DOHH2 (cell line): ENCODE data around the gene ANKRD13B.

Experiments used
- H3F3A ChIP-seq: fragments of 200-600 bp; sonication (generic), shearing (Covaris generic); 2 replicates; pipeline ENCODE4 v1.6.0; 2016; ENCODE audit warnings: antibody characterized with exemption, mild to moderate bottlenecking; ENCODE audit not compliant: control insufficient read depth, insufficient read depth
- H3K27ac ChIP-seq: fragments of 200-600 bp; sonication (generic); 2 replicates; pipeline ENCODE4 v1.5.1; 2014; ENCODE audit warnings: low read depth, mild to moderate bottlenecking, low read length, moderate library complexity
- H3K27me3 ChIP-seq: fragments of 200-600 bp; sonication (generic); 2 replicates; pipeline ENCODE4 v1.6.1; 2014; ENCODE audit warnings: mild to moderate bottlenecking, low read length, mixed read lengths; ENCODE audit not compliant: control insufficient read depth
- H3K36me3 ChIP-seq: fragments of 200-600 bp; sonication (generic); 2 replicates; pipeline ENCODE4 v1.6.1; 2014; ENCODE audit warnings: mild to moderate bottlenecking, low read length, moderate library complexity, mixed read lengths; ENCODE audit not compliant: control insufficient read depth
- H3K4me1 ChIP-seq: fragments of 200-600 bp; sonication (generic); 2 replicates; pipeline ENCODE4 v1.6.1; 2014; ENCODE audit warnings: mild to moderate bottlenecking, low read length, mixed read lengths; ENCODE audit not compliant: control insufficient read depth
- H3K4me2 ChIP-seq: fragments of 200-600 bp; sonication (generic); 2 replicates; pipeline ENCODE4 v1.6.0; 2014; ENCODE audit warnings: mild to moderate bottlenecking, low read length, moderate library complexity
- H3K4me3 ChIP-seq: fragments of 200-600 bp; sonication (generic); 2 replicates; pipeline ENCODE4 v1.5.1; 2014; ENCODE audit warnings: mild to moderate bottlenecking, low read length, mixed read lengths
- H3K79me2 ChIP-seq: fragments of 200-600 bp; sonication (generic); 2 replicates; pipeline ENCODE4 v1.6.1; 2014; ENCODE audit warnings: mild to moderate bottlenecking, low read length, mixed read lengths; ENCODE audit not compliant: control insufficient read depth
- H3K9me2 ChIP-seq: fragments of 200-600 bp; sonication (generic); replicated peaks from 2 replicates; pipeline ENCODE4 v1.6.1; 2014; ENCODE audit warnings: mild to moderate bottlenecking, low read length, mixed read lengths; ENCODE audit not compliant: control insufficient read depth
- H3K9me3 ChIP-seq: fragments of 200-600 bp; sonication (generic); 2 replicates; pipeline ENCODE4 v1.6.1; 2014; ENCODE audit warnings: antibody characterized with exemption, low read length, mixed read lengths; ENCODE audit not compliant: control insufficient read depth, insufficient read depth
- H4K20me1 ChIP-seq: fragments of 200-600 bp; sonication (generic); 2 replicates; pipeline ENCODE4 v1.6.0; 2014; ENCODE audit warnings: low read depth, mild to moderate bottlenecking, antibody characterized with exemption, low read length, moderate library complexity; ENCODE audit not compliant: control insufficient read depth, insufficient read depth
- EZH2phosphoT487 ChIP-seq: fragments of 200-600 bp; sonication (generic); IDR thresholded peaks from 2 replicates; pipeline ENCODE4 v1.6.1; 2017; ENCODE audit warnings: borderline replicate concordance, mild to moderate bottlenecking, antibody characterized with exemption, low read length, moderate library complexity, mixed read lengths
- TF ChIP-seq, protein P1 (sequence below): fragments of 200-600 bp; sonication (generic); IDR thresholded peaks from one replicate; pipeline ENCODE4 v1.5.1; 2014; ENCODE audit warnings: antibody characterized with exemption, mild to moderate bottlenecking, low read depth, low read length; ENCODE audit not compliant: poor library complexity, severe bottlenecking

The ANKRD13B gene

GRCh38 chr17:29653995-29654714 is 61.2 kb downstream of the ANKRD13B start:
- Histone ChIP-seq H3K4me2 (no peak overlapping the region), H3K4me3 (no peak overlapping the region), H4K20me1 (no peaks in the 10 kb centered on the region), H3K9me3 (no peaks in the 10 kb centered on the region), H3K4me1 (no peaks in the 10 kb centered on the region), H3K36me3 (peaks cover 7% of the 10 kb centered on the region), H3K79me2 (no peaks in the 10 kb centered on the region), H3F3A (no peaks in the 10 kb centered on the region), H3K27ac (no peak overlapping the region), H3K9me2 (no peaks in the 10 kb centered on the region), H3K27me3 (no peaks in the 10 kb centered on the region)
- TF ChIP-seq, protein P1, sequence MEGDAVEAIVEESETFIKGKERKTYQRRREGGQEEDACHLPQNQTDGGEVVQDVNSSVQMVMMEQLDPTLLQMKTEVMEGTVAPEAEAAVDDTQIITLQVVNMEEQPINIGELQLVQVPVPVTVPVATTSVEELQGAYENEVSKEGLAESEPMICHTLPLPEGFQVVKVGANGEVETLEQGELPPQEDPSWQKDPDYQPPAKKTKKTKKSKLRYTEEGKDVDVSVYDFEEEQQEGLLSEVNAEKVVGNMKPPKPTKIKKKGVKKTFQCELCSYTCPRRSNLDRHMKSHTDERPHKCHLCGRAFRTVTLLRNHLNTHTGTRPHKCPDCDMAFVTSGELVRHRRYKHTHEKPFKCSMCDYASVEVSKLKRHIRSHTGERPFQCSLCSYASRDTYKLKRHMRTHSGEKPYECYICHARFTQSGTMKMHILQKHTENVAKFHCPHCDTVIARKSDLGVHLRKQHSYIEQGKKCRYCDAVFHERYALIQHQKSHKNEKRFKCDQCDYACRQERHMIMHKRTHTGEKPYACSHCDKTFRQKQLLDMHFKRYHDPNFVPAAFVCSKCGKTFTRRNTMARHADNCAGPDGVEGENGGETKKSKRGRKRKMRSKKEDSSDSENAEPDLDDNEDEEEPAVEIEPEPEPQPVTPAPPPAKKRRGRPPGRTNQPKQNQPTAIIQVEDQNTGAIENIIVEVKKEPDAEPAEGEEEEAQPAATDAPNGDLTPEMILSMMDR, result no peak
- no peak for TF ChIP-seq EZH2phosphoT487

GRCh38 chr17:29655323-29655722 is 62.4 kb downstream of the ANKRD13B start:
- Histone ChIP-seq H3K27me3 (no peaks in the 10 kb centered on the region), H3K79me2 (no peaks in the 10 kb centered on the region), H3F3A (no peaks in the 10 kb centered on the region), H3K4me3 (no peak overlapping the region), H3K36me3 (peaks cover 6% of the 10 kb centered on the region), H4K20me1 (no peaks in the 10 kb centered on the region), H3K4me2 (no peak overlapping the region), H3K9me2 (no peaks in the 10 kb centered on the region), H3K27ac (no peak overlapping the region), H3K9me3 (no peaks in the 10 kb centered on the region), H3K4me1 (no peaks in the 10 kb centered on the region)
- TF ChIP-seq EZH2phosphoT487, result no peak
- TF ChIP-seq, protein P1, result no peak

GRCh38 chr17:29659155-29659554 is 66.2 kb downstream of the ANKRD13B start:
- H4K20me1 ChIP-seq, result no peaks in the 10 kb centered on the region
- no peak overlapping the region for H3K27ac ChIP-seq
- no peaks in the 10 kb centered on the region for H3K79me2 ChIP-seq
- no peaks in the 10 kb centered on the region for H3K9me2 ChIP-seq
- H3F3A ChIP-seq, result no peaks in the 10 kb centered on the region
- no peak overlapping the region for H3K4me3 ChIP-seq
- H3K9me3 ChIP-seq, result no peaks in the 10 kb centered on the region
- no peaks in the 10 kb centered on the region for H3K27me3 ChIP-seq
- TF ChIP-seq EZH2phosphoT487, result no peak
- TF ChIP-seq, protein P1, result no peak
- H3K4me2 ChIP-seq, result no peak overlapping the region
- no peaks in the 10 kb centered on the region for H3K4me1 ChIP-seq
- peaks cover 15% of the 10 kb centered on the region for H3K36me3 ChIP-seq
